Tibial artery (tissue), 4 donors: ENCODE measurements around the gene JAKMIP1.
A peak's percentile ranks its signal among the peaks of the same experiment; 100 is the strongest.

Source experiments
- DNase-seq, 2 donors: peaks; one replicate each; pipeline ENCODE4 v3.0.0-alpha.2; 2019
- H3K27ac ChIP-seq, 2 donors: fragments of 200-600 bp; sonication (generic) in 1 of 2; 1 replicate in 1 of 2; 2 replicates in 1 of 2; pipeline ENCODE4 v1.5.1; 2018 to 2019; ENCODE audit warnings: mild to moderate bottlenecking in 1 of 2
- H3K27me3 ChIP-seq, 2 donors: fragments of 200-600 bp; sonication (generic) in 1 of 2; one replicate each; pipeline versions ENCODE4 v1.5.1 to v1.6.0; 2016 to 2019
- H3K36me3 ChIP-seq, 3 donors: fragments of 200-600 bp; sonication (generic) in 2 of 3; one replicate each; pipeline ENCODE4 v1.5.1; 2016 to 2019; ENCODE audit warnings: mild to moderate bottlenecking in 2 of 3
- H3K4me1 ChIP-seq, 4 donors: fragments of 200-600 bp; sonication (generic) in 2 of 4; 1 replicate in 3 of 4; 2 replicates in 1 of 4; pipeline ENCODE4 v1.5.1; 2016 to 2019
- H3K4me3 ChIP-seq, 2 donors: fragments of 200-600 bp; sonication (generic) in 1 of 2; 1 replicate in 1 of 2; 2 replicates in 1 of 2; pipeline ENCODE4 v1.5.1; 2018 to 2019; ENCODE audit warnings: mild to moderate bottlenecking in 2 of 2
- H3K9me3 ChIP-seq, 3 donors: fragments of 200-600 bp; sonication (generic) in 1 of 3; one replicate each; pipeline ENCODE4 v1.5.1; 2016 to 2019
- CTCF ChIP-seq, 2 experiments: fragments of 200-600 bp in 1 of 2; fragments of 450-650 bp in 1 of 2; IDR thresholded peaks; one replicate each; pipeline ENCODE4 v1.5.1; 2017 to 2019; ENCODE audit warnings: antibody characterized with exemption in 2 of 2, mild to moderate bottlenecking in 1 of 2, moderate library complexity in 1 of 2
- intact Hi-C: fragments of 100-400 bp; cut with DNase I; formaldehyde crosslinking; loops from one replicate; pipeline ENCODE4 v1.15.0; 2023; ENCODE audit warnings: low total_unique reads

JAKMIP1 gene

GRCh38 chr4:6242271-6243029 lies 42.1 kb upstream of the JAKMIP1 start:
- peaks cover 0 to 6% (median 0%) of the 10 kb centered on the region in 4 donors for H3K4me1 ChIP-seq
- no peak for DNase-seq
- no peaks in the 10 kb centered on the region for H3K36me3 ChIP-seq
- peaks cover 0 to 15% (median 8%) of the 10 kb centered on the region in 3 donors for H3K9me3 ChIP-seq
- H3K27me3 ChIP-seq, result peaks cover 0 to 68% of the 10 kb centered on the region in 2 donors
- intact Hi-C loops, result no loop called here
- no peak overlapping the region for H3K27ac ChIP-seq
- TF ChIP-seq CTCF (IDR thresholded peaks at IDR 0.05), result no peak
- H3K4me3 ChIP-seq, result no peak overlapping the region

GRCh38 chr4:6241062-6241845 lies 40.9 kb upstream of the JAKMIP1 start:
- Histone ChIP-seq H3K4me3 (no peak overlapping the region), H3K27me3 (peaks cover 0 to 56% of the 10 kb centered on the region in 2 donors), H3K9me3 (peaks cover 0 to 11% (median 8%) of the 10 kb centered on the region in 3 donors), H3K4me1 (peaks cover 0 to 6% (median 0%) of the 10 kb centered on the region in 4 donors), H3K36me3 (no peaks in the 10 kb centered on the region), H3K27ac (no peak overlapping the region)
- intact Hi-C loops, result no loop called here
- TF ChIP-seq CTCF (IDR thresholded peaks at IDR 0.05), result no peak
- DNase-seq, result peak in 1 of 2 donors; percentile 42

GRCh38 chr4:6239968-6240367 lies 39.6 kb upstream of the JAKMIP1 start:
- H3K9me3 ChIP-seq, result peaks cover 0 to 11% (median 8%) of the 10 kb centered on the region in 3 donors
- no peaks in the 10 kb centered on the region for H3K4me1 ChIP-seq
- H3K27me3 ChIP-seq, result peaks cover 0 to 47% of the 10 kb centered on the region in 2 donors
- no peak overlapping the region for H3K4me3 ChIP-seq
- no peak overlapping the region for H3K27ac ChIP-seq
- H3K36me3 ChIP-seq, result no peaks in the 10 kb centered on the region
- no peak for TF ChIP-seq CTCF (IDR thresholded peaks at IDR 0.05)
- intact Hi-C loops, result no loop called here
- peak in 1 of 2 donors; percentile 47 for DNase-seq

- intact Hi-C loops, result no loop called here
- Histone ChIP-seq H3K4me1 (no peaks in the 10 kb centered on the region), H3K9me3 (peaks cover 0 to 7% (median 4%) of the 10 kb centered on the region in 3 donors), H3K36me3 (no peaks in the 10 kb centered on the region), H3K27me3 (peaks cover 0 to 47% of the 10 kb centered on the region in 2 donors), H3K4me3 (no peak overlapping the region), H3K27ac (no peak overlapping the region)
- DNase-seq, result peak in 1 of 2 donors; percentile 55
- TF ChIP-seq CTCF (IDR thresholded peaks at IDR 0.05), result no peak
These were observed 39.1 kb upstream of the JAKMIP1 start for GRCh38 chr4:6239486-6239885.

- Histone ChIP-seq H3K36me3 (no peaks in the 10 kb centered on the region), H3K27me3 (peaks cover 0 to 32% of the 10 kb centered on the region in 2 donors), H3K9me3 (no peaks in the 10 kb centered on the region), H3K4me1 (no peaks in the 10 kb centered on the region), H3K4me3 (no peak overlapping the region), H3K27ac (no peak overlapping the region)
- intact Hi-C loops, result no loop called here
- no peak for TF ChIP-seq CTCF (IDR thresholded peaks at IDR 0.05)
- DNase-seq, result peak in 1 of 2 donors; percentile 45
These were observed 36.6 kb upstream of the JAKMIP1 start for GRCh38 chr4:6236816-6237390.
